WTC11 (cell line): ENCODE results near the gene DISP2. TPM values are rescaled to one million over a fixed set of nuclear protein-coding genes. Genes with fewer than 3 reads are reported as not detected.

Source experiments
- ATAC-seq: fragments of 200-7000 bp; cut with Tn5 transposase; 2 replicates; pipeline ENCODE4 v1.10.0; 2021; ENCODE audit warnings: mild to moderate bottlenecking, moderate library complexity
- CTCF ChIA-PET: fragments of 300-600 bp; sonication (Branson Sonifier 250); formaldehyde crosslinking; loops from one replicate; lab custom pipeline; 2021; ENCODE audit warnings: antibody characterized with exemption; lab: Charles Lee
- POLR2A ChIA-PET: fragments of 350-600 bp; sonication (Branson Sonifier 250); formaldehyde crosslinking; loops from one replicate; lab custom pipeline; 2021; ENCODE audit warnings: antibody characterized with exemption; lab: Charles Lee
- DNase-seq: peaks from one replicate; pipeline ENCODE4 v3.0.0; 2021; ENCODE audit warnings: low spot score
- H3K27ac Mint-ChIP-seq: 2 replicates; pipeline ENCODE4 v1.8.0; 2021; ENCODE audit warnings: mixed read lengths
- H3K27me3 Mint-ChIP-seq: 2 replicates; pipeline ENCODE4 v1.8.0; 2021; ENCODE audit warnings: low read depth, mild to moderate bottlenecking, moderate library complexity, mixed read lengths
- H3K36me3 Mint-ChIP-seq: 2 replicates; pipeline ENCODE4 v1.8.0; 2021; ENCODE audit warnings: mixed read lengths
- H3K4me1 Mint-ChIP-seq: 2 replicates; pipeline ENCODE4 v1.8.0; 2022; ENCODE audit warnings: mixed read lengths
- H3K4me3 Mint-ChIP-seq: 2 replicates; pipeline ENCODE4 v1.8.0; 2021; ENCODE audit warnings: mild to moderate bottlenecking, moderate library complexity, mixed read lengths
- H3K9me3 Mint-ChIP-seq: 2 replicates; pipeline ENCODE4 v1.8.0; 2021; ENCODE audit warnings: mixed read lengths
- AR ChIP-seq: fragments of 250-450 bp; sonication (Bioruptor Pico); IDR thresholded peaks from 2 replicates; pipeline ENCODE4 v1.9.0; 2021; ENCODE audit warnings: mild to moderate bottlenecking
- CDX4 ChIP-seq: fragments of 250-450 bp; sonication (Bioruptor Pico); IDR thresholded peaks from 2 replicates; pipeline ENCODE4 v1.9.0; 2021; ENCODE audit warnings: moderate library complexity, mild to moderate bottlenecking, inconsistent platforms, borderline replicate concordance
- CREB1 ChIP-seq: sonication (generic); formaldehyde crosslinking; IDR thresholded peaks from 2 replicates; pipeline ENCODE4 v1.8.0; 2023; ENCODE audit warnings: mild to moderate bottlenecking, missing genetic modification reagents
- CTCF ChIP-seq: fragments of 200-600 bp; IDR thresholded peaks from 2 replicates; pipeline ENCODE4 v1.8.0; 2022; ENCODE audit warnings: antibody characterized with exemption
- E2F4 ChIP-seq: sonication (generic); formaldehyde crosslinking; IDR thresholded peaks from 2 replicates; pipeline ENCODE4 v1.8.1; 2022; ENCODE audit warnings: low read depth, mild to moderate bottlenecking, moderate library complexity, missing genetic modification reagents, borderline replicate concordance
- ELF4 ChIP-seq: sonication (generic); formaldehyde crosslinking; IDR thresholded peaks from 2 replicates; pipeline ENCODE4 v1.8.1; 2022; ENCODE audit warnings: low read depth, mild to moderate bottlenecking, moderate library complexity, missing genetic modification reagents
- GABPB1 ChIP-seq: sonication (generic); formaldehyde crosslinking; IDR thresholded peaks from 2 replicates; pipeline ENCODE4 v1.8.1; 2023; ENCODE audit warnings: mild to moderate bottlenecking, missing genetic modification reagents
- GTF2I ChIP-seq: fragments of 250-450 bp; sonication (Bioruptor Pico); conservative IDR thresholded peaks from 2 replicates; pipeline ENCODE4 v1.4.0; 2021; ENCODE audit warnings: mild to moderate bottlenecking
- HMGA2 ChIP-seq: fragments of 250-450 bp; sonication (Bioruptor Pico); IDR thresholded peaks from 2 replicates; pipeline ENCODE4 v1.4.0; 2021; ENCODE audit warnings: mild to moderate bottlenecking, moderate library complexity
- HMGXB4 ChIP-seq: sonication (generic); formaldehyde crosslinking; IDR thresholded peaks from 2 replicates; pipeline ENCODE4 v1.8.1; 2023; ENCODE audit warnings: mild to moderate bottlenecking, moderate library complexity, missing genetic modification reagents
- JUN ChIP-seq: sonication (generic); formaldehyde crosslinking; IDR thresholded peaks from 2 replicates; pipeline ENCODE4 v1.8.0; 2023; ENCODE audit warnings: mild to moderate bottlenecking, missing genetic modification reagents
- MAX ChIP-seq: sonication (generic); formaldehyde crosslinking; IDR thresholded peaks from 2 replicates; pipeline ENCODE4 v1.8.0; 2022; ENCODE audit warnings: mild to moderate bottlenecking, missing genetic modification reagents
- NFYB ChIP-seq: sonication (generic); formaldehyde crosslinking; conservative IDR thresholded peaks from 2 replicates; pipeline ENCODE4 v1.8.0; 2022; ENCODE audit warnings: low read depth, missing genetic modification reagents
- SMAD3 ChIP-seq: sonication (generic); formaldehyde crosslinking; IDR thresholded peaks from 2 replicates; pipeline ENCODE4 v1.8.0; 2022; ENCODE audit warnings: missing genetic modification reagents, mild to moderate bottlenecking, borderline replicate concordance
- STAT6 ChIP-seq: sonication (generic); formaldehyde crosslinking; conservative IDR thresholded peaks from 2 replicates; pipeline ENCODE4 v1.8.1; 2023; ENCODE audit warnings: mild to moderate bottlenecking, low read depth, missing genetic modification reagents, moderate library complexity
- USF1 ChIP-seq: sonication (generic); formaldehyde crosslinking; IDR thresholded peaks from 2 replicates; pipeline ENCODE4 v1.8.0; 2022; ENCODE audit warnings: mild to moderate bottlenecking, missing genetic modification reagents
- ZNF232 ChIP-seq: sonication (generic); formaldehyde crosslinking; IDR thresholded peaks from 2 replicates; pipeline ENCODE4 v1.8.0; 2022; ENCODE audit warnings: mild to moderate bottlenecking, missing genetic modification reagents
- ZNF281 ChIP-seq: sonication (generic); formaldehyde crosslinking; IDR thresholded peaks from 2 replicates; pipeline ENCODE4 v1.8.0; 2023; ENCODE audit warnings: mild to moderate bottlenecking, missing genetic modification reagents
- total RNA-seq: library from RNA; stranded (reverse); gene quantifications from 3 replicates; pipeline ENCODE4 v1.2.3, GENCODE V29; 2021

Gene DISP2
- total RNA-seq, 1 experiment from 2014 or later, result 3.5 TPM

GRCh38 chr15:40399370-40399769 is 41.4 kb downstream of the DISP2 start (continued):
- no peak for TF ChIP-seq JUN (CRISPR knock-in tag)
- no peak for TF ChIP-seq ELF4 (CRISPR knock-in tag)
- TF ChIP-seq HMGA2 (CRISPR knock-in tag), result no peak
- no peak for TF ChIP-seq ZNF281

- DNase-seq, result peak; percentile 95
- Mint-ChIP-seq H3K27me3 (no peaks in the 10 kb centered on the region), H3K36me3 (peaks cover 23% of the 10 kb centered on the region), H3K27ac (peak within 1 kb of the TSS; percentile 96), H3K4me1 (peaks cover 17% of the 10 kb centered on the region), H3K4me3 (peak within 1 kb of the TSS; percentile 88), H3K9me3 (no peaks in the 10 kb centered on the region)
- ATAC-seq, result peak; percentile 100
- CTCF ChIA-PET, result interaction anchor here (0.5 to 2.8 kb wide), 19 partner anchors 8 to 274 kb away, joined by 3 to 24 read pairs (median 5); partner anchors contain the start of gene CHST14
- POLR2A ChIA-PET, result interaction anchor here (0.7 to 2.8 kb wide), 12 partner anchors 8 to 825 kb away, joined by 3 to 9 read pairs (median 4); partner anchors contain the start of genes BAHD1, KNSTRN and THBS1
- TF ChIP-seq AR (CRISPR knock-in tag), result no peak
- peak; percentile 67; the same call in 1 of the 2 replicates for TF ChIP-seq HMGXB4 (CRISPR knock-in tag)
- peak; percentile 74; the same call in 1 of the 2 replicates for TF ChIP-seq SMAD3 (CRISPR knock-in tag)
- TF ChIP-seq STAT6 (CRISPR knock-in tag), result no peak
- no peak for TF ChIP-seq GTF2I (CRISPR knock-in tag)
- no peak; the same call in 1 of the 2 replicates for TF ChIP-seq E2F4 (CRISPR knock-in tag)
- no peak for TF ChIP-seq HMGA2 (CRISPR knock-in tag)
- no peak for TF ChIP-seq CDX4 (CRISPR knock-in tag)
- 0 out of 2 replicates have a peak, but pooled peaks have one; percentile 53 for TF ChIP-seq CREB1 (CRISPR knock-in tag)
- peak; percentile 72; the same call in 1 of the 2 replicates for TF ChIP-seq MAX (CRISPR knock-in tag)
- peak; percentile 71; the same call in 1 of the 2 replicates for TF ChIP-seq ZNF232 (CRISPR knock-in tag)
- TF ChIP-seq CTCF, result no peak
- TF ChIP-seq GABPB1 (CRISPR knock-in tag), result peak; percentile 79; the same call in 1 of the 2 replicates
- TF ChIP-seq NFYB, result peak; percentile 99
- no peak for TF ChIP-seq USF1 (CRISPR knock-in tag)
Observed at GRCh38 chr15:40405501-40406381, 47.7 kb downstream of the DISP2 start, which contains the start of gene IVD. Gene IVD, plus strand, starts transcription at chr15:40405795. Its CDS starts 33 bp downstream, at chr15:40405828.
